Kidney (tissue), 14 donors: Measurements from ENCODE around the gene KATNAL1. TPM values are rescaled to one million over a fixed set of nuclear protein-coding genes. Genes with fewer than 3 reads are reported as not detected.

ENCODE experiments used
- DNase-seq, 5 donors: peaks; one replicate each; pipeline ENCODE4 v3.0.0-alpha.2; 2013 to 2020
- FAIRE-seq: peaks from 2 replicates; lab custom pipeline; 2012; peaks lifted over from hg19 to GRCh38; lab: Jason Lieb, UNC
- H3K27ac ChIP-seq, 2 donors: one replicate each; pipeline ENCODE4 v1.7.0; 2013; ENCODE audit warnings: low read depth in 2 of 2, low read length in 2 of 2, inconsistent platforms in 1 of 2
- H3K27me3 ChIP-seq: one replicate; pipeline ENCODE4 v1.7.1; 2013; ENCODE audit warnings: low read length, inconsistent platforms; ENCODE audit not compliant: control insufficient read depth, insufficient read depth
- H3K36me3 ChIP-seq, 3 donors: one replicate each; pipeline versions ENCODE4 v1.7.0 to v1.7.1; 2013; ENCODE audit warnings: low read length in 3 of 3, control low read depth in 1 of 3, inconsistent platforms in 1 of 3; ENCODE audit not compliant: insufficient read depth in 3 of 3, control insufficient read depth in 2 of 3
- H3K4me1 ChIP-seq, 3 donors: one replicate each; pipeline versions ENCODE4 v1.7.0 to v1.7.1; 2013; ENCODE audit warnings: low read length in 3 of 3, inconsistent platforms in 1 of 3, low read depth in 1 of 3; ENCODE audit not compliant: control insufficient read depth in 2 of 3, insufficient read depth in 2 of 3
- H3K4me3 ChIP-seq, 3 donors: one replicate each; pipeline versions ENCODE4 v1.7.0 to v1.8.1; 2013; ENCODE audit warnings: low read length in 3 of 3, control low read depth in 1 of 3, inconsistent platforms in 1 of 3
- H3K9ac ChIP-seq, 3 donors: one replicate each; pipeline versions ENCODE4 v1.7.0 to v1.7.1; 2013; ENCODE audit warnings: low read length in 3 of 3, control low read depth in 1 of 3, inconsistent platforms in 1 of 3
- H3K9me3 ChIP-seq, 3 donors: one replicate each; pipeline versions ENCODE4 v1.7.0 to v1.7.1; 2013; ENCODE audit warnings: low read length in 3 of 3, control low read depth in 1 of 3, inconsistent platforms in 1 of 3; ENCODE audit not compliant: control insufficient read depth in 2 of 3, insufficient read depth in 1 of 3
- intact Hi-C: fragments of 100-400 bp; cut with DNase I; formaldehyde crosslinking; loops from one replicate; pipeline ENCODE4 v1.11.1; 2022
- polyA plus RNA-seq: library from polyadenylated mRNA; stranded (reverse); fragments of 350-450 nt; fragmentation: Illumina TruSeq; extraction: RNeasy Lipid Tissue Mini Kit (QIAGEN cat#74804); gene quantifications from one replicate; pipeline ENCODE4 v1.2.3, GENCODE V29; 2014; ENCODE audit warnings: low read depth, low replicate concordance; ENCODE audit not compliant: insufficient read depth
- total RNA-seq: library from RNA; stranded (reverse); fragmentation: NEBNext Ultra II Directional; extraction: Animal tissue kit (Norgen Biotek cat#: 25700); gene quantifications from one replicate; pipeline ENCODE4 v1.2.1, GENCODE V29; 2021
- TF ChIP-seq, protein P1 (sequence below): IDR thresholded peaks from 3 replicates; pipeline ENCODE4 v1.5.1; 2012; ENCODE audit warnings: mild to moderate bottlenecking, moderate library complexity, borderline replicate concordance; ENCODE audit not compliant: insufficient read depth; ENCODE audit errors: extremely low read depth
- donor health status: control.
- donor health status: control.
- donor health status: control.
- donor health status: control.
- donor health status: control.
- donor health status: DM: yes; HTN: yes; CAD: no.
- donor health status: Normal renal cell carcinoma (clear cell type).

Gene KATNAL1
- total and polyA plus RNA-seq, 2 donors from 2014 or later = 2.5 to 21.8 TPM

DNA sequence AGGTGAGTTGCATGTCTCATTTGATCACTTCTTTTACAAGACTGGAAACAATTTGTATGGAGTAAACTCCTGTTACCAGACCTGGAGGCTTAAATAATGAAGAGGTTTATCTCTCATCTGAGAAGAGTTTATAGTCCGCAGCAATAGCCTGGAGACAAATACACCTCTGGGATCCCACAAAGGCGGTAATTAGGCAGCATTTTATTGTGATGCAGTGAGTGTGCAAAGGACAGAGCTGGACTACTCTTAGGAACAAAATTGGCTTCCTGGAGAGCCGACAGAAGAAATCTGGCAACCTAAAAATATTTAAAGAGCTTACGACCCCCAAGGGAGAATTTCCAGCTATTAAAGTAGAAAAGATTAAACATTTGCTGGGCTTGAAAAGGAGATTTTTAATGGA is 11.8 kb upstream of the KATNAL1 start:
- DNase-seq (no peak), FAIRE-seq (no peak)
- Histone ChIP-seq H3K4me3 (no peak overlapping the region), H3K27ac (no peak overlapping the region), H3K9me3 (no peaks in the 10 kb centered on the region), H3K9ac (no peak overlapping the region), H3K27me3 (no peaks in the 10 kb centered on the region), H3K4me1 (no peaks in the 10 kb centered on the region), H3K36me3 (no peaks in the 10 kb centered on the region)
- intact Hi-C loops = no loop called here
- TF ChIP-seq, protein P1, sequence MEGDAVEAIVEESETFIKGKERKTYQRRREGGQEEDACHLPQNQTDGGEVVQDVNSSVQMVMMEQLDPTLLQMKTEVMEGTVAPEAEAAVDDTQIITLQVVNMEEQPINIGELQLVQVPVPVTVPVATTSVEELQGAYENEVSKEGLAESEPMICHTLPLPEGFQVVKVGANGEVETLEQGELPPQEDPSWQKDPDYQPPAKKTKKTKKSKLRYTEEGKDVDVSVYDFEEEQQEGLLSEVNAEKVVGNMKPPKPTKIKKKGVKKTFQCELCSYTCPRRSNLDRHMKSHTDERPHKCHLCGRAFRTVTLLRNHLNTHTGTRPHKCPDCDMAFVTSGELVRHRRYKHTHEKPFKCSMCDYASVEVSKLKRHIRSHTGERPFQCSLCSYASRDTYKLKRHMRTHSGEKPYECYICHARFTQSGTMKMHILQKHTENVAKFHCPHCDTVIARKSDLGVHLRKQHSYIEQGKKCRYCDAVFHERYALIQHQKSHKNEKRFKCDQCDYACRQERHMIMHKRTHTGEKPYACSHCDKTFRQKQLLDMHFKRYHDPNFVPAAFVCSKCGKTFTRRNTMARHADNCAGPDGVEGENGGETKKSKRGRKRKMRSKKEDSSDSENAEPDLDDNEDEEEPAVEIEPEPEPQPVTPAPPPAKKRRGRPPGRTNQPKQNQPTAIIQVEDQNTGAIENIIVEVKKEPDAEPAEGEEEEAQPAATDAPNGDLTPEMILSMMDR = no peak

DNA sequence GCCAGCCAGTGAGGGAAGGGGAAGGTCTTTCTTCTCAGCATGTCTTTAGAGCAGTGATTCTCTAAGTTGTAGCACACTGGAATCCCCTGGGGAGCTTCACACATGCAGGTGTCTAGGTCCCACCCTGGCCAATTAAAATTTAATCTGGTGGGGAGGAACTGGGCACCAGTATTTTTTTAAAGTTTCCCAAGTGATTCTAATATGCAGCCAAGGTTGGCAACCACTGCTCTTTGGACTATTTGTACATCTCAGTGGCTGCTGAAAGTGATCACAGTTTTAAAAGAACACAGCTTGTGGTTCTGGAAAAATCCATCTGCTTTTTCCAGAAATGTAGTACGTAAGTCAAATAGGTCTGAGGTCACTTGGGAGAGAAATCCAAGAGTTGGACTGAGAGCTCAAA is 10.7 kb upstream of the KATNAL1 start:
- no peaks in the 10 kb centered on the region for H3K9me3 ChIP-seq
- no peak overlapping the region for H3K27ac ChIP-seq
- DNase-seq (no peak), FAIRE-seq (no peak)
- no peaks in the 10 kb centered on the region for H3K36me3 ChIP-seq
- TF ChIP-seq, protein P1 = no peak
- no peak overlapping the region for H3K4me3 ChIP-seq
- no peaks in the 10 kb centered on the region for H3K27me3 ChIP-seq
- intact Hi-C loops = no loop called here
- no peak overlapping the region for H3K9ac ChIP-seq
- H3K4me1 ChIP-seq = no peaks in the 10 kb centered on the region

DNA sequence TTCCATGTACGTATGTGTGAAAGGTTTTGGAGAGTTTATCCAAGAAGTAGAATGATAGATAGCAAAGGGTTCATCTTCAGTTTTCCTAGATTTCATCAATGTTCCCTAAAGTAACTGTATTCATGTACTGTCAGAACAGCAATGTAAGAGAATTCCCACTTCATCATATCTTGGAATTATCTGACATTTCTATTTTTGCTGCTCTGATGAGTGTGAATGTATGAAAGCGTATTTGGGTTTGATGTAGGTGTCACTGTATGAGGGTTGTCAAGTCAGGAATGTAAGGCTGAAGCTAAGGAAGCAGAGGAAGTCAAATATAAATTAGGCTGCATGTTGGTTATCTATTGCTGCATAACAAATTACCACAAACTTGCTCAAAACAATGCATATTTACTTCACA is 7.2 kb upstream of the KATNAL1 start:
- Histone ChIP-seq H3K9ac (no peak overlapping the region), H3K27me3 (no peaks in the 10 kb centered on the region), H3K9me3 (no peaks in the 10 kb centered on the region), H3K27ac (no peak overlapping the region), H3K36me3 (no peaks in the 10 kb centered on the region), H3K4me1 (no peaks in the 10 kb centered on the region), H3K4me3 (no peak overlapping the region)
- FAIRE-seq = no peak
- no peak for DNase-seq
- intact Hi-C loops = no loop called here
- TF ChIP-seq, protein P1 = no peak

DNA sequence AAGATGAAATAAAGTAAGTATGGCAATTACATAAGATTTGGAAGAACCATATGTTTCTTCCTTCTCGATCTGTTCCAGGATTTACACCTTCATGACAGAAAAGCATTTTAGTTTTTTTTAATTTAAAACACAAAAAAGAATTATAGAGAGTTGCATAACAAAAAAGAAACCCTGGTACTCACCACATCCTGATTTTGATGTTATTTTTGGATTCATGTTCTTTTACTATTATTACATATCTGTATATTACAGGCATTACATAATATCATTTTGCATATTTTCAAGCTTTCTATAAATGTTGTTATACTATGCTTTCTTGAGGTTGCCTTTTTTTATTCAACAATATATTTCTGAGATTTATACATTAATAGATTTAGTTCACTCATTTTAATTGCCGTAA is 6.7 kb upstream of the KATNAL1 start:
- H3K4me3 ChIP-seq = no peak overlapping the region
- no peaks in the 10 kb centered on the region for H3K27me3 ChIP-seq

More for the DNA sequence above, 6.7 kb upstream of the KATNAL1 start:
- intact Hi-C loops = no loop called here
- Histone ChIP-seq H3K9ac (no peak overlapping the region), H3K9me3 (no peaks in the 10 kb centered on the region), H3K4me1 (no peaks in the 10 kb centered on the region), H3K36me3 (no peaks in the 10 kb centered on the region), H3K27ac (no peak overlapping the region)
- FAIRE-seq (no peak), DNase-seq (no peak)
- TF ChIP-seq, protein P1 = no peak
